Measurements from ENCODE around the gene PPP2R1B.

DNA sequence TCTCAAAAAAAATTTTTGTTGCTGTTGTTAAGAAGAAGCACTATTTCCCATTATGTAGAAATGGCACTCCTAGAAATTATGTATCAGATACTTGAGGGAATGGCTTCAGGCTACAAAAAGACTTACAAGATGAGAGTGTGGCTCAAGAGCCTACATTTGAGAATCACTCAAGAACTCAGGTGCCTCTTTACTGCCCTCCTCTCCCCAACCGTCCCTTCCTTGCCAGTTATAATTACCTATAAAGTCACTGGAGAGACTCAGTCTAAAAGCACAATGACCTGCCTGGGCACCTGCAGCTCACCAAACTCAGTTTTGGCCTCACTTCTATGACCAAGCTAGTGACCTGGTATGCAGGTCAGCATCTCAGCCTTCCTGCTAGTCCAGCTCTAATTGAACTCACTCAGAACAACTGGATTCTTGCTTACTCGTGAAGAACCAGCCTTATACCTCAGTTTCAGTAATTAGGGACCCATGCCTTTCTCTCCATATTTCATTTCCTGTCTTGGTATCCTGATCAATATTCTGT, 41.9 kb upstream of the PPP2R1B start:
- TF ChIP-seq, protein P1, sequence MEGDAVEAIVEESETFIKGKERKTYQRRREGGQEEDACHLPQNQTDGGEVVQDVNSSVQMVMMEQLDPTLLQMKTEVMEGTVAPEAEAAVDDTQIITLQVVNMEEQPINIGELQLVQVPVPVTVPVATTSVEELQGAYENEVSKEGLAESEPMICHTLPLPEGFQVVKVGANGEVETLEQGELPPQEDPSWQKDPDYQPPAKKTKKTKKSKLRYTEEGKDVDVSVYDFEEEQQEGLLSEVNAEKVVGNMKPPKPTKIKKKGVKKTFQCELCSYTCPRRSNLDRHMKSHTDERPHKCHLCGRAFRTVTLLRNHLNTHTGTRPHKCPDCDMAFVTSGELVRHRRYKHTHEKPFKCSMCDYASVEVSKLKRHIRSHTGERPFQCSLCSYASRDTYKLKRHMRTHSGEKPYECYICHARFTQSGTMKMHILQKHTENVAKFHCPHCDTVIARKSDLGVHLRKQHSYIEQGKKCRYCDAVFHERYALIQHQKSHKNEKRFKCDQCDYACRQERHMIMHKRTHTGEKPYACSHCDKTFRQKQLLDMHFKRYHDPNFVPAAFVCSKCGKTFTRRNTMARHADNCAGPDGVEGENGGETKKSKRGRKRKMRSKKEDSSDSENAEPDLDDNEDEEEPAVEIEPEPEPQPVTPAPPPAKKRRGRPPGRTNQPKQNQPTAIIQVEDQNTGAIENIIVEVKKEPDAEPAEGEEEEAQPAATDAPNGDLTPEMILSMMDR (IDR thresholded peaks at IDR 0.05; ENCODE audit: control extremely low read depth in 1 of 3, insufficient read depth in 1 of 3, low read depth in 1 of 3, low read length in 3 of 3): no peak
- TF ChIP-seq POLR2A (IDR thresholded peaks at IDR 0.05; ENCODE audit: control extremely low read depth in 1 of 2, low read depth in 2 of 2, low read length in 2 of 2): no peak
- TF ChIP-seq KDM1A (IDR thresholded peaks at IDR 0.05; ENCODE audit: borderline replicate concordance, low read length): no peak
- TF ChIP-seq EZH2 (IDR thresholded peaks at IDR 0.05; ENCODE audit: low read depth, low read length, severe bottlenecking): no peak
- no peak for TF ChIP-seq JUN (IDR thresholded peaks at IDR 0.05; ENCODE audit: low read depth, low read length)
- TF ChIP-seq TCF12 (IDR thresholded peaks at IDR 0.05; ENCODE audit: low read depth, low read length): no peak
- TF ChIP-seq EGR1 (IDR thresholded peaks at IDR 0.05; ENCODE audit: borderline replicate concordance, low read depth, low read length): no peak
- no peak for TF ChIP-seq BCL11A (IDR thresholded peaks at IDR 0.05; ENCODE audit: low read depth in 2 of 2, low read length in 2 of 2)
- TF ChIP-seq CEBPB (IDR thresholded peaks at IDR 0.05; ENCODE audit: low read depth, low read length): no peak
- TF ChIP-seq ATF3 (IDR thresholded peaks at IDR 0.05; ENCODE audit: insufficient read depth, low read depth, low read length): no peak
- TF ChIP-seq SP2 (IDR thresholded peaks at IDR 0.05; ENCODE audit: low read length): no peak
- no peak for TF ChIP-seq MAFK (IDR thresholded peaks at IDR 0.05; ENCODE audit: low read depth, low read length)
- TF ChIP-seq POLR2AphosphoS5 (IDR thresholded peaks at IDR 0.05; ENCODE audit: low read depth, low read length): no peak
- TF ChIP-seq ZNF274 (IDR thresholded peaks at IDR 0.05; ENCODE audit: borderline replicate concordance, extremely low read depth, low read length): no peak

Measured in H1 (cell line).